Activated CD8-positive, alpha-beta memory T cell treated with anti-CD3 and anti-CD28 coated beads, Interleukin-2, amount 50 U/mL, for 24 hours (primary cell): Measurements from ENCODE around the gene POU3F2.

Experiments used
- DNase-seq: peaks from one replicate; pipeline ENCODE4 v3.0.0-alpha.2; 2020; ENCODE audit errors: extremely low read depth

POU3F2 gene

DNA sequence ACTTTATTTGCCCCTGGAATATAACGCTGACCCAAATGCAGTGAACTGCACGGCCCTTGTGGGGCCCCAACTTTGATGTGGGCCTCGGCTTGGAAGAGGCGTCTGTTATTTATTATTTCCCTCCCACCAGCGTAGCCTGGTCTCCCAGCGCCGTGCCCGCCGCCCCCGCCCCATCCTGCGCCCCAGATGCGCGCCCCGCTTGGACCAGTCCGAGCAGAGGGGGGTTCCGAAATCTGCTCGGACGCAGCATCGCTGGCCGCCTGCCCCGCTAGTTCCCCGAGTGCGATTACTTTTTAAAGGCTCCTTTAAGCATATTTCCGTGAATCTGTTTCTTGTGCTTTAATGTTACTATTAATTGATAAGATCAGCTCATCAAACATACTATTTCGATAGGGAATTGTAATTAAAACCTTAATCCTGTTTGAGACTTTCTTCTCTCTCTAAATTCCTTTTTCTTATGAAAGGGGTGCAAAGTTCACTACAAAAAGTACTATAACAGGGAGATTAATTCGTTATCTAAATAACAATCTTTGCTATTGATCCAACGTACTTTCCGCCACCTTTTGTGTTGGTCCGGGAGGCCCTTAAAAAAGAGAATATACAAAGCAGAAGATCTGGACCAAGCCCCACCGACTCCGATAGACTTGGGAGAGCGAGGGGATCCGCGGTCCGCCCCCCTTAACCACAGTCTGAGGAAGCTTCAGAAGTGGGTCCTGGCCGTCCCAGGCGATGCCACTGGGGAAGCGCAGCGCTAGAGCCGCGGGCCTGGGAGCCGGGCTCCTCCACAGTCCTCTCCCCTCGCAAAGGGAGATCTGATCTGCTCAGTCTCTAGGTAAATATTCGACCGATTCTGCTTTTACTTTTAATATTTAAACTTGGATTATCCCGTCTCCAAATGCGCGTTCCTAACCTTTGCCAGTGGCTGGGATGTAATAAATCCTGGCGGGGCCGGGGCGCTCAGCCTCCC lies 10.2 kb downstream of the POU3F2 start:
- DNase-seq: no peak

DNA sequence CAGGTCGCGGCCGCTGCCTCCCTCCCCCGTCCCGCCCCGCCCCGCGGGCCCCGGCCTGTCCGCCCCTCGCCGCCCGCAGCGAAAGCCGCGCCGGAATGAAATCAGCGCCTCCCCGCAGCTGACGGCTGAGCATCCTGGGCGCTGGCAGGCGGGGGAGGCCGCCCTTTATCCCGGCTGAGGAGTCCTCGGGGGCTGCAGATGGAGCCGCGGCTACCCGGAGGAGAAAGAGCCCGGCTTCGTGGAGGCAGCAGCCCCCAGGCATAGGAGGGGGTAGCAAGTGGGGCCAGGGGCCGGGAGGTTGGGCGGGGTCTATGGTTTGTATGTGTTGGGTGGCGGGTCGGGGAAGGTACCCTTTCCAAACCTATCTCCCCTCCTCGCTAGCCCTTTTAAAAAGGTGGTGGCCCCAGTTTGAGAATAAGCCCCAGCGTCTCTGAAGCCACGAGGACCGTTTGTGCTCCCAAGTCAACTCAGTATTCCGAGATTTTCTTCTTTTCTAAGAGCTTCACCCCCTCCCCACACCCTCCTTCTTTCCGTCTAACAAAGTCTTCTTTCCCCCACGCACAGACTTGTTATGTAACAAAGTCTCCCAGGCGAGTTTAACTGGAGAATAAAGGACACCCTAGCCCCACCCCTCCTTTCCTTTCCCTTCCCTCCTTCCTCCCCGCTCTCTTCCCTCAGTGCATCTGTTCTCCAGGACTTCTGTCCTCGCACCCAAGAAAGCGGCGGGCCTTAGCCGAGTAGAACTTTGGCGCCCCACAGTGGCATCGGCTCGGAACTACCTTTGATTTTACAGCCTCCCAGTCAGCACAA lies 11.0 kb downstream of the POU3F2 start:
- peak; percentile 23 for DNase-seq

DNA sequence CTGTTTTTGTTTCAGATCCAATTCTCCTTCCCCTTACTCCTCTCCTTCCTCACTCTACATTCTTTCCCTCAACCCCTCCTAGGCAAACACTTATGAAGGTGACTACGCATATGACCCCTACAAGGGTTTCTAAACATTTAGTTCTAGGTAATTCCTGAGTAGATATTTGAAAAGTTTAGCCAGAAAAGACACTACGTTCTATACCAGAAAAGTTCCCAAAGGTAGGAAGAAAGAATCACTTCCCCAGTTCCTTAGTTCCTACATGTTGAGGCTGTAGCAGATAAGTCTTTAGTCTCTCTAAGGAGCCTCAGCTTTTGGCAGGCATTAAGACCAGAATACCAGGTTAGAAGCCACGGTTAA lies 11.6 kb downstream of the POU3F2 start:
- no peak for DNase-seq

DNA sequence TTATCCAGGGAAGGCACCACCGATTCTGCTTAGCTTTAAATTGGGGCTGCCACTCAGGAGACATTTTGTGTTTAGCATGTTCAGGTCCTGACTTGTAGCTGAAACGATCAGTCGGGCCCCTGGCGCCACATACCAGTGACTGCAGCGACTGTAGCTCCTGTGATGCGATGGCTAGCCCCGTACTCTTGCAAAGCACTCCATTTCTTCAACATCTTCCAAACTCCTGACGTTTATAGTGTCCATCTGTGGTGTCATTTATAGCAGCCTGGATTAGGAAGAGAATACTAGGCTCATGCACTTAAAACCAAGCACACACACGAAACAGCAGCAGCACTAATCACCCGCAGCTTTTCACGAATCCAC lies 13.0 kb downstream of the POU3F2 start:
- DNase-seq: no peak

DNA sequence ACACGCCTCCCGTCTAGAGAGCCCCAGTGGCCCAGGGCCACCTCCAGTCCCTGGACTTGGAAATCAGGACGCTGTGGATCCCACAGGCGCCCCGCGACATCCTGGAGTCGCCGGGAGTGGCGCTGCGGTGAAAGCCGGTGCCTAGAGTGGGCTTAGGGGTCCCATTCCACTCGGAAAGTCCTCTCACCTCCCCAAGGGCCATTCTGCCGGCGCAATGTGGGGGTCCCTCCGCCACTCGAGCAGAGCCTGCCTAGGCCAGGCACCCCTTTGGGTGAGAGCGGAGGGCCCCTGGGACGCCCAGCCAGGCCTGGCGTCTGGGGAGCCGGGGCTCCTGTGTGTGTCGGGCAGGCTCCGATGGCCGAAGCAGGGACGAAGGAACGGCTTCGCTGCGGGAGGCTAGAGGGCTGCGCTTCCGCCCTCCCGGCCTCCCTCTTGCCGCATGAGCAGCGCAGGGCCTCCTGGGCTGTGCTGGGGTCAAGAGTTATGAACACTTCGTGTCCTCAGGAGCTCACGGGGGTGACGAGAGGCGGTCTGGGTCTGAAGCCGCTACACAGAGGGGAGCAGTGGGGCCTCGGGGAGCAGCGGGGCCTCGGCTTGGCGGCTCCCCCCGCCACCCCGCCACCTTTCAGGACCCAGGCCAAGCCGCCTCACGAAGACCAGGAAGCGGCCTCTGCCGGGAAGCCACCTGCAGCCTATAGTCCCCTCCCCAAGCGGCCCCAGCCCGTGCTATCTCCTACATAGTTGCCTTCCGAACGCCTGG lies 13.6 kb downstream of the POU3F2 start:
- no peak for DNase-seq

DNA sequence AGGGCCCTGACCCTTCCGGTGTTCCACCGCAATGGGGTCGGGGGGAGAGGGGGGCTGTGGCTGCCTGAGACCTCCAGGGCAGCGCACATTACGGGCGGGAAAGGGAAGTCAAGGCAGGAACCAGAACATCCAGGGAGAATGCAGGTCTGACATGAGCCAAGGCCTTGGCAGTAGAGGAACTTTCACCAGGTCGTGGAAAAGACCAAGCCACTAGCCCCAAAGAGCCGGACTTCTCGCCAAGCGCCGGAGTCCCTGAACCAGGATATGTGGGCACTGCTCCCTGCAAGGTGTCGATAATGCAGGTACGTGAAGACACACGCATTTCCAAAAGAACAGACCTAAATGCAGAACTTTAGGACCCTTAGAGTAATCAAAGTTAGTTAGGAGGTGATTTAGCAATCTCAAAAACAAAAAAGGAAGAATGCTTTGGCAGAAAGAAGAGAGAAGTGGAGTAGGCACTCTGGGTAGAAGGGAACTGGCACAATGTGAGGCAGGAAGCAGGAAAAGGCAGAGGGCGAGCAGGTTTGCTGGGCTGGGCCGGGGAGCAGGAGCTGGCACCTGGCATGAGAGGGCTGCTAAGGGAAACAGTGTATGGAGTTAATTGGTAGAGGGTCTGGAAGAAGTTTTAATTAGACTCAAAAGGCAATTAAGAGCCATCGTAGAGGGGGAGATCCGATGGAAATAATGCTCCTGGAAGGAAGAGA lies 14.3 kb downstream of the POU3F2 start:
- no peak for DNase-seq

DNA sequence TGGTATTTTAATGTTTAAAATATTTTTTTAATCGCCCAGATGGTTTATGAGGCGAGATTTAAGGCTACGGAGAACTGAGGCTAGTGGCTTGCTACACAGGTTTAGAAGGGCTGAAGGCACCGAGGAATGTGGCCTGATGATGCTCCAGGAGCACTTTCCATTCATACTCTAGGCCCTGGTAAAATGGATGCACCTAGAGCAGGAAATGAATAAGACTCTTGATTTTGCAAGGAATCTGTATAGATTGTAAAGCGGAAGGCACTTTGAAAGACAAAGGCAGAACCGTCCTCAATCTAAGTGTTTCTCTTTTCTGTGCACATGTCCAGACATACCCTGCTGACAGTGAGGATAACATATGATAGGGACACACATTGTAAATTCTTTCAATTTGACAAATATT lies 30.1 kb downstream of the POU3F2 start:
- DNase-seq: no peak

DNA sequence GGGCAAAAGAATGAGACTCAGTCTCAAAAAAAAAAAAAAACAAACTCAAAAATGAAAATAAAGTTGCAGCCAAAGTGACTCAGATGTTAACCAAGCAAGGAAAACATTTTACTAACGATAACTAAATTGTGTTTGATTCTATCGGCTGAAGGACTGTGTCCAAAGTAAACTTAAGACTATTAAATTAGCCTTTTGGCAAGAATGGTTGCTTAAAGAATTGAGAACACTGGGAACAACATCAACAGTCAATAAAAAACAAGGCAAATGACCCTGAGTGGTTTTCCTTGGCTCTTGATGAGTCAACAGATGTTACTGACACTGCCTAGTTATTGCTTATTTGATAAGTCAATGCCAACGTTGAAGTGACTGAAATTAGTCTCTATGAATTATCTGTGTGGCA lies 36.7 kb downstream of the POU3F2 start:
- no peak for DNase-seq

DNA sequence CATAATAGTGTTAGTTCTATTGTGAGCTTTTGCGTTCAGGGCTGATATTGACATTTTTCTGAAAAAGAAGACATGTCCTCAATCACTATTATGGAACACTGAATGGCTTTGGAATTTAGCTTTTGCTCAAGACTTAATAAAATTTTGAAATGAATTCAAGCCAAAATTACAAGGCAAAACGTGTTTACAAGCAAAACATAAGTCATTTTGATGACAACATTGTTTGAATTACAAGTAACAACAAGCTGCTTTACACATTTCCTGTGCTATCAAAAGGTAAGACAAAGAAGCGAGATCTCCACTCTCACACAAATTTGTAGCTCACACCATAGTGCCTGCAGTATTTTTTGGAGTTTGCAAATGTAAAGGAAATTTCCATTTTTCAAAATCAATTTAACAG lies 37.4 kb downstream of the POU3F2 start:
- DNase-seq: no peak

DNA sequence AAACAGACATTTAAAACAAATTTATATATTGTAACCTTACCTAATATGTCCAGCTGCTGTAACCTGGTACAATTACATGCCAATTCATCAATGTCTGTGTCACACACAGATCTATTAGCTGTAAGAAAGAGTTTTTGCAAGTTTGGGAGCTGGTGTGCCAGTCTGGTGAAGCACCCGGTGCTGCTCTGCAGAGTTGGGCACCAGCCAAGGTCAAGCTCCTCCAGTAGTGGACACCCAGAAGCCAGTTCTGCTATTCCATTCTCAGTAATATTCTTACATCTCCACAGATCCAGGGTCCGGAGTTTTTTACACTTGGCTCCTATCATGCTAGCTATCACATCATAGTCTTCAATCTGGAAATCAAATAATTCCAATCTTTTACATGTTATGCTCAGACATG lies 41.0 kb downstream of the POU3F2 start:
- DNase-seq: no peak

DNA sequence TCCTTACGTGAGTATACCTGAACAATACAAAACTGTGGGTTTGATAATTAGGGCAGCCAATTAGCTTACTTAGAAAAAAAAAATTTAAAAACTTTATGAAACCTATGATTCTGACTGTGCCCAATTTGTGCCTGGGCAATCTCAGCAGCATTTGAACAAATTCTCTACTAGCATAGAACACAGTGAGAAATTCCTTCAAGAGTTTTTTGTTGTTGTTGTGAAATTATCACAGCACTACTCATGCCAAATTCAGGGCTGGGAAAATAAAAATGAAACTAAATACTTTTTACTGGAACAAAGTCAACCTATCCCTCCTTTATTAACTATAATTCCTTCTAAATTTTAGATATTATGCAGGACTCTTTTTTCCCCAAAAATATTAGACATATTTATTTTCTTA lies 42.9 kb downstream of the POU3F2 start:
- no peak for DNase-seq

DNA sequence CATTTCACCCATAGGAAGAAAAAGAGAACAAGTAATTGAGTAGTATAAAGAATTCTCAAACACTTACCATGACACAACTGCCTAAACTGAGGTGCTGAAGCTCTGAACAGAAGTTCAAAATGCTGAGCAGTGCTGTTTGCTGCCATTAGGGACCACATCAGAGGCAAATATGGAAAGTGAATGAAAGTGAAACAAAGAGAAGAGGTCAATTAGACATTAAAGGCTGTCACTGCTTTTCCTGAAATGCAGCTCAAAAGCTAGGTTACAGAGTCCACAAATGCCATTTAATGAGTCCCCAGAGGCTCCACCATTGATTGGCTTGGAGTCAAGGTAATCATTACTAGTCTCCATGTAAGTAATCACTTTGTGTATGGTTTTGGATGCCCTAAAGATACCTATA lies 46.1 kb downstream of the POU3F2 start:
- DNase-seq: no peak

DNA sequence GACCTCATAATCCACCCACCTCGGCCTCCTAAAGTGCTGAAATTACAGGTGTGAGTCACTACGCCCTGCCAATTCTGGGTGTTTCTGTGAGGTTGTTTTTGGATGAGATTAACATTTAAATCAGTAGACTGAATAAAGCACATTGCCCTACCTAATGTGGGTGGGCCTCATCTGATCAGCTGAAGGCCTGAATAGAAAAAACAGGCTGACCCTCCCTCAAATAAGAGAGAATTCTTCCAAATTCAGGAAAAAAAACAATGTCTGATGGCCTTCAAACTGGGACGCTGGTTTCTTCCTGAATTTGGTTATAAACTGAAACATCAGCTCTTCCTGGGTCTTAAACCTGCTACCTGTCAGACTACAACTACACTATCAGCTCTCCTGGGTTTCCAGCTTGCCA lies 51.0 kb downstream of the POU3F2 start:
- no peak for DNase-seq

DNA sequence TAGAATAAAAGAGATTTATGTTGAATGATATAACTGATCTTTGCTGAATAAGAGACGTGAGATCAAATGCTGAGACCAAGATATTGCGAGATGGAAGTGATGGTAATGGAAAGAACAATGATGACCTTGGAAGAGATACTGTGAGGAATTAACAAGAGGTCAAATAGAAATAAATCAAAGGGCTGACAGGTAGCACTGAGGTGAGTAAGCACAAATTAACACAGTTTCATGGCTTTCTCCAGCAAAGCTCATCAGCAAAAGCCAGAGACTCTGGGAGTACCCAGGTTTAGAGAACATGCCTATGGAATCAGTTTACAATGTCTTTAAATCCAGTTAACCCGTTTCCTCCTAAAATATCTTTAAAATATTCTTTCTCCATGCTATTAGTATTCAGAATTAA lies 53.3 kb downstream of the POU3F2 start:
- no peak for DNase-seq
